GM19452 (cell line): ENCODE measurements around the gene STYXL2.

ENCODE experiments used
- ATAC-seq: cut with Tn5 transposase; IDR thresholded peaks from one replicate; pipeline ENCODE4 v1.9.1; 2021; ENCODE audit not compliant: unreplicated experiment

The STYXL2 gene

GRCh38 chr1:167128261-167129227 is 34.7 kb downstream of the STYXL2 start:
- no peak for ATAC-seq

GRCh38 chr1:167130829-167131510 is 37.1 kb downstream of the STYXL2 start:
- ATAC-seq = no peak

- no peak for ATAC-seq
Measured at GRCh38 chr1:167132301-167133010, 38.6 kb downstream of the STYXL2 start.

GRCh38 chr1:167135281-167135840 is 41.5 kb downstream of the STYXL2 start:
- no peak for ATAC-seq

- no peak for ATAC-seq
Measured at GRCh38 chr1:167136191-167136614, 42.3 kb downstream of the STYXL2 start.

- no peak for ATAC-seq
Measured at GRCh38 chr1:167136806-167137205, 42.9 kb downstream of the STYXL2 start.

- no peak for ATAC-seq
Measured at GRCh38 chr1:167137332-167137781, 43.5 kb downstream of the STYXL2 start.

GRCh38 chr1:167137793-167138510 is 44.1 kb downstream of the STYXL2 start:
- ATAC-seq = no peak

- no peak for ATAC-seq
Measured at GRCh38 chr1:167138703-167139102, 44.8 kb downstream of the STYXL2 start.

- ATAC-seq = no peak
Measured at GRCh38 chr1:167141963-167142362, 48.1 kb downstream of the STYXL2 start.
